Aorta (tissue), 5 donors: ENCODE measurements around the gene SIM1. TPM values are rescaled to one million over a fixed set of nuclear protein-coding genes. Genes with fewer than 3 reads are reported as not detected.

ENCODE experiments used
- ATAC-seq: fragments of 200-7000 bp; cut with Tn5 transposase; one replicate; pipeline ENCODE4 v1.9.1; 2022; ENCODE audit warnings: moderate library complexity; ENCODE audit not compliant: low FRiP score
- DNase-seq, 2 donors: peaks; one replicate each; pipeline ENCODE4 v3.0.0-alpha.2; 2020
- H3K27ac ChIP-seq, 2 donors: one replicate each; pipeline ENCODE4 v1.5.1; 2013; ENCODE audit warnings: low read length in 2 of 2, mild to moderate bottlenecking in 2 of 2, moderate library complexity in 2 of 2, control low read depth in 1 of 2, inconsistent platforms in 1 of 2, low read depth in 1 of 2
- H3K27me3 ChIP-seq, 2 donors: one replicate each; pipeline ENCODE4 v1.6.1; 2013; ENCODE audit warnings: control low read depth in 1 of 2, low read length in 1 of 2, mild to moderate bottlenecking in 1 of 2, moderate library complexity in 1 of 2; ENCODE audit not compliant: insufficient read depth in 2 of 2, control insufficient read depth in 1 of 2
- H3K36me3 ChIP-seq, 2 donors: one replicate each; pipeline ENCODE4 v1.6.1; 2013; ENCODE audit warnings: control low read depth in 1 of 2, low read length in 1 of 2, mild to moderate bottlenecking in 1 of 2; ENCODE audit not compliant: insufficient read depth in 2 of 2, control insufficient read depth in 1 of 2
- H3K4me1 ChIP-seq, 2 donors: one replicate each; pipeline ENCODE4 v1.6.1; 2013; ENCODE audit warnings: low read length in 2 of 2, control low read depth in 1 of 2, mild to moderate bottlenecking in 1 of 2, moderate library complexity in 1 of 2; ENCODE audit not compliant: insufficient read depth in 2 of 2, control insufficient read depth in 1 of 2
- H3K4me3 ChIP-seq, 2 donors: one replicate each; pipeline ENCODE4 v1.5.1; 2013; ENCODE audit warnings: low read length in 2 of 2, control low read depth in 1 of 2, mild to moderate bottlenecking in 1 of 2
- H3K9me3 ChIP-seq: one replicate; pipeline ENCODE4 v1.6.1; 2013; ENCODE audit warnings: mild to moderate bottlenecking, low read length; ENCODE audit not compliant: control insufficient read depth
- WGBS, 2 donors: extraction: QIAGEN DNeasy Blood & Tissue Kit; methylation state at CpG; one replicate each; pipeline ENCODE4 v1.1.7; 2013; 5-methylcytosine and 5-hydroxymethylcytosine counted together
- intact Hi-C, 2 donors: fragments of 100-400 bp; cut with DNase I; formaldehyde crosslinking; loops; one replicate each; pipeline versions ENCODE4 v1.14.2 to v1.15.0; 2022
- polyA plus RNA-seq, 2 donors: library from polyadenylated mRNA; stranded (reverse); fragments of 200-250 nt; gene quantifications; one replicate each; pipeline ENCODE4 v1.2.3, GENCODE V29; 2013
- total RNA-seq, 2 donors: library from RNA; stranded (reverse); fragmentation: NEBNext Ultra II Directional; extraction: Animal tissue kit (Norgen Biotek cat#: 25700); gene quantifications; one replicate each; pipeline ENCODE4 v1.2.1, GENCODE V29; 2021
- donor health status: healthy with polysubstance abuse.
- donor health status: Bipolar disorder and iron deficiency.
- donor health status: DM: no; HTN: no; CAD: no.
- donor health status: DM: no; HTN: no; CAD: no.
- donor health status: DM: yes; HTN: yes; CAD: no.

Gene SIM1
- total and polyA plus RNA-seq, 4 donors, result 0.10 TPM; not detected in 3

DNA sequence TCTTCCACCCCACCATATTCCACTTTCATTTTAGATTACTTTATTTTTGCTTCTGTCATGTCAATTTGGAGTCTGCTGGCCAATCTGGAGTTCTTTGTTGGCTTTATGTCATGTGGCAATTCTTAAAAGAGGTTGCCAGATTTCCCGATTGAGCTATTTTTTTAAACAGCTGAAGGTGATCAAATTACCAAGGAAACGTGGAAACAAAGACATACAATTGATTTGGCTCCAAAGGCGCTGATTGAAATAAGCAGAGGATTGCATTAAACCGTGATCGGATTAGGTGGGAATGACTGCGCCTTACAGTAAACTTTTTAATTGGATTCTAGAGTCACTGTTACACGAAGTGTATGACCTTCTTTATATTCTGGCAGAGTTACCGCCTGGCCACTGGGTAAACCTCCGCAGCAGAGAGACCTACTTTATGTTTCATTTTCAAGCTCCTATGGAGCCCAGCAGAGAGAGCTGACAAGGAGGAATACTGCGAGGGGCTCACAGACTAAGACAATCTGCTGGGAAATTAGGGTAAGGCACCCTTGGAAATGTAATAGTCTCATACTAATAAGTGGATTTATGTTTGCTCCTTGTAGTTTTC is 37.9 kb downstream of the SIM1 start:
- Histone ChIP-seq H3K9me3 (no peaks in the 10 kb centered on the region), H3K4me1 (no peaks in the 10 kb centered on the region), H3K27me3 (no peaks in the 10 kb centered on the region), H3K36me3 (no peaks in the 10 kb centered on the region), H3K27ac (no peak overlapping the region), H3K4me3 (no peak overlapping the region)
- intact Hi-C loops, result no loop called here
- no peak for ATAC-seq
- WGBS, 2 donors, result 73 to 77% methylated on average over 10 of the region's 10 CpGs
- DNase-seq, result no peak

DNA sequence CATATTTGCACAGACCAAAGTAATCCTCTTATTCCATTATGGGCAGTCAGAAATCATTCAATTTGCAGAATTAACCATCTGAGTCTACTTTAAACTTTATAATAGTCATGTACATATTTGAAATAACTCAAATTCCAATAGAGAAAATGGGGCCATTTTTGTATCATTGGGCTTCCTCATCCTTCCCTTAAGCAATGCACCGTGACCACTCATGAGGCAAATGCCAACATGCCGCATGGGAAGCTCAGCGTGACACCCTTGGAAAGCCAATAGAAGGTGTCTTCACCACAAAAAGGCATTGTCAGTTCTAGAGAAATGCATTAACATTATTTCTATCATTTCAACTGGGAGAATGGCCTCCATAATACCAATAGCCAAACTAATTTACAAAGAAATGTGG is 38.5 kb downstream of the SIM1 start:
- intact Hi-C loops, result no loop called here
- DNase-seq, result no peak
- no peak for ATAC-seq
- H3K4me1 ChIP-seq, result no peaks in the 10 kb centered on the region
- H3K36me3 ChIP-seq, result no peaks in the 10 kb centered on the region
- H3K27ac ChIP-seq, result no peak overlapping the region
- WGBS, 2 donors, result 97 to 98% methylated on average over 3 of the region's 3 CpGs
- H3K9me3 ChIP-seq, result no peaks in the 10 kb centered on the region
- no peak overlapping the region for H3K4me3 ChIP-seq
- H3K27me3 ChIP-seq, result no peaks in the 10 kb centered on the region

- WGBS, 2 donors, result 65 to 66% methylated on average over 3 of the region's 3 CpGs
- Histone ChIP-seq H3K27ac (no peak overlapping the region), H3K4me1 (no peaks in the 10 kb centered on the region), H3K4me3 (no peak overlapping the region), H3K36me3 (no peaks in the 10 kb centered on the region), H3K27me3 (no peaks in the 10 kb centered on the region), H3K9me3 (no peaks in the 10 kb centered on the region)
- intact Hi-C loops, result no loop called here
- no peak for ATAC-seq
- DNase-seq, result no peak
These were observed 44.0 kb downstream of the SIM1 start for GRCh38 chr6:100420711-100421110.

- no peaks in the 10 kb centered on the region for H3K27me3 ChIP-seq
- no peak for ATAC-seq
- WGBS, 2 donors, result 92 to 98% methylated on average over 3 of the region's 3 CpGs
- H3K27ac ChIP-seq, result no peak overlapping the region
- DNase-seq, result no peak
- H3K36me3 ChIP-seq, result no peaks in the 10 kb centered on the region
- no peaks in the 10 kb centered on the region for H3K4me1 ChIP-seq
- H3K9me3 ChIP-seq, result no peaks in the 10 kb centered on the region
- no peak overlapping the region for H3K4me3 ChIP-seq
- intact Hi-C loops, result no loop called here
These were observed 47.7 kb downstream of the SIM1 start for GRCh38 chr6:100417036-100417435.

DNA sequence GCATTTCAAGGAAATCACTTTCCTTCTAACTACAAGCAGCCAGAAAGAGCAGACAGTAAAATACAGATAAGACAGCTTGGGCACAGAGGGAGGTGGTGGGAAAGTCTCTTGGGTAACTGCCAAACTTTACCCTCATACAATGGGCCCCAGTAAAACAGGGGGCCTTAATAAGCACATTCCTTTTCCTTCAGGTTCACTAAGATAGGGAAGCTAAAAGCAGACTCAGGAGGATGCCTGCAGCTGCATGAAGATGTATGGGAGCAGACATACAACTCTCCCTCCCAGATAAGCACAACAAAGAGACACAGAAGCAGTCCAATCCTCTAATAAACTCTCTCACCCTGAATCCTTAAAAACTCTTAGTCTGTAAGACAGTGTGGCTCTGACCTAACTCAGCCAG is 49.0 kb downstream of the SIM1 start:
- Histone ChIP-seq H3K36me3 (no peaks in the 10 kb centered on the region), H3K9me3 (no peaks in the 10 kb centered on the region), H3K27ac (no peak overlapping the region), H3K4me3 (no peak overlapping the region), H3K4me1 (no peaks in the 10 kb centered on the region), H3K27me3 (no peaks in the 10 kb centered on the region)
- ATAC-seq, result no peak
- DNase-seq, result no peak
- intact Hi-C loops, result no loop called here

DNA sequence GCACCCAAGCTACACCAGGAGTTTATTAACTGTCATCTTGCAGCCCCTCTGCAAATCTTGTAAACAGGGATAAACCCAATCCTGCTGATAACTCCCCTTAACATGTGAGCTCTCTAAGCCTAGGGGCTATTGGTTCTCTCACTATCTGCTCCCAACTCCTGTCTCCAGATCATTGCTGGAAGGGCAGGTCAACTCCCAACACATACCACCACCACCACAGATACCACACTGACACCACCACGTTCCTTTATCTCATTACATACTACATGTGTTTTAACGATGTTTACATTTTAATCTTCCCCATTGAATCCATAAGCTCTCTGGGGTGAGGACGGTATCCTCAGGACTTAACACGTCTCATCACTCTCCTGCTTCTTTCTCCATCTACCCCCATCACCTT is 51.8 kb downstream of the SIM1 start:
- Histone ChIP-seq H3K36me3 (no peaks in the 10 kb centered on the region), H3K4me3 (no peak overlapping the region), H3K4me1 (no peaks in the 10 kb centered on the region), H3K27ac (no peak overlapping the region), H3K9me3 (no peaks in the 10 kb centered on the region), H3K27me3 (no peaks in the 10 kb centered on the region)
- DNase-seq (no peak), ATAC-seq (no peak)
- 95 to 97% methylated on average over 4 of the region's 4 CpGs for WGBS, 2 donors
- intact Hi-C loops, result no loop called here

- Histone ChIP-seq H3K4me3 (no peak overlapping the region), H3K27me3 (no peaks in the 10 kb centered on the region), H3K36me3 (no peaks in the 10 kb centered on the region), H3K9me3 (no peaks in the 10 kb centered on the region), H3K27ac (no peak overlapping the region), H3K4me1 (no peaks in the 10 kb centered on the region)
- 68 to 76% methylated on average over 3 of the region's 3 CpGs for WGBS, 2 donors
- no peak for ATAC-seq
- intact Hi-C loops, result no loop called here
- DNase-seq, result no peak
These were observed 60.7 kb downstream of the SIM1 start for GRCh38 chr6:100404051-100404450.

DNA sequence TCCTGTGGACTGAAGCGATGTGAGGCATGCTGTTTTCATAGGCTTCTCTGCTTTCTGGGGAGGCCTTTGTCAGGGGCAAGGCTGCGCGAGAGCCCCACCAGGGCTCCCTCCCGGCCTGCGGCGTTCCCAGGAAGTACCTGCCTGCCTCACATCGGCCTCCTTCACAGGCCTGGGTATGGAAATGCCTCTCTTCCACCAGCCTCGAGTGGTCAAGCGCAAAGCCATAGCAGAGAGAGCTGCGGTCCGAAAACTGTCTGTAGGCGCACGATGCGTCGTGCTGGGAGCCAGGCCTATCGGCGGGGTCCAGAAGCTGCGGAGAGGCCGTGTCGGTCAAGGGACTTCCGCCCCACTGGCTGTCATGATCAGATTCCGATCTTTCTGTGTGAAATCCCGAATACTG is 71.2 kb downstream of the SIM1 start:
- ATAC-seq (peak; percentile 11), DNase-seq (no peak)
- Histone ChIP-seq H3K4me1 (no peaks in the 10 kb centered on the region), H3K27me3 (no peaks in the 10 kb centered on the region), H3K36me3 (no peaks in the 10 kb centered on the region), H3K4me3 (no peak overlapping the region), H3K27ac (no peak overlapping the region), H3K9me3 (no peaks in the 10 kb centered on the region)
- intact Hi-C loops, result no loop called here
- WGBS, 2 donors, result 95 to 96% methylated on average over 23 of the region's 23 CpGs

GRCh38 chr6:100392423-100392822 is 72.3 kb downstream of the SIM1 start:
- H3K4me1 ChIP-seq, result no peaks in the 10 kb centered on the region
- H3K27me3 ChIP-seq, result no peaks in the 10 kb centered on the region
- no peaks in the 10 kb centered on the region for H3K36me3 ChIP-seq
- ATAC-seq (no peak), DNase-seq (no peak)
- WGBS, 2 donors, result 95 to 96% methylated on average over 2 of the region's 2 CpGs
- intact Hi-C loops, result no loop called here
- no peaks in the 10 kb centered on the region for H3K9me3 ChIP-seq
- no peak overlapping the region for H3K27ac ChIP-seq
- no peak overlapping the region for H3K4me3 ChIP-seq
